ENCODE data around the gene CHRM1.

CHRM1 gene

GRCh38 chr11:62888406-62888805 lies 32.8 kb downstream of the CHRM1 start:
- intact Hi-C loops (cut with DNase I; ENCODE audit: low total_unique reads): no loop called here
- no peak for DNase-seq
- Histone ChIP-seq H3K36me3 (peaks cover 61 to 66% (median 62%) of the 10 kb centered on the region in 3 donors), H3K4me3 (no peak overlapping the region), H3K27ac (no peak overlapping the region), H3K27me3 (no peaks in the 10 kb centered on the region), H3K9me3 (no peaks in the 10 kb centered on the region), H3K4me1 (peaks cover 0 to 42% (median 27%) of the 10 kb centered on the region in 4 donors)
- no peak for TF ChIP-seq CTCF (IDR thresholded peaks at IDR 0.05)

GRCh38 chr11:62885137-62885750 lies 35.9 kb downstream of the CHRM1 start:
- Histone ChIP-seq H3K9me3 (no peaks in the 10 kb centered on the region), H3K27ac (peak overlapping the region in 1 of 2 donors; percentile 20), H3K4me3 (no peak overlapping the region), H3K36me3 (peaks cover 69 to 77% (median 74%) of the 10 kb centered on the region in 3 donors), H3K4me1 (peaks cover 0 to 56% (median 41%) of the 10 kb centered on the region in 4 donors), H3K27me3 (no peaks in the 10 kb centered on the region)
- intact Hi-C loops (cut with DNase I; ENCODE audit: low total_unique reads): no loop called here
- DNase-seq: no peak
- no peak for TF ChIP-seq CTCF (IDR thresholded peaks at IDR 0.05)

- H3K27me3 ChIP-seq: no peaks in the 10 kb centered on the region
- peaks cover 0 to 58% (median 49%) of the 10 kb centered on the region in 4 donors for H3K4me1 ChIP-seq
- DNase-seq: no peak
- peak overlapping the region in 1 of 2 donors; percentile 94 for H3K4me3 ChIP-seq
- no peaks in the 10 kb centered on the region for H3K9me3 ChIP-seq
- H3K36me3 ChIP-seq: peaks cover 62 to 65% (median 63%) of the 10 kb centered on the region in 3 donors
- intact Hi-C loops (cut with DNase I; ENCODE audit: low total_unique reads): no loop called here
- peak overlapping the region; percentile 95 to 99 for H3K27ac ChIP-seq
- TF ChIP-seq CTCF (IDR thresholded peaks at IDR 0.05): no peak
Observed at GRCh38 chr11:62883673-62884072, 37.5 kb downstream of the CHRM1 start.

- H3K27ac ChIP-seq: peak overlapping the region; percentile 95 to 99
- peaks cover 0 to 63% (median 52%) of the 10 kb centered on the region in 4 donors for H3K4me1 ChIP-seq
- no peak for TF ChIP-seq CTCF (IDR thresholded peaks at IDR 0.05)
- no peak for DNase-seq
- intact Hi-C loops (cut with DNase I; ENCODE audit: low total_unique reads): no loop called here
- H3K36me3 ChIP-seq: peaks cover 54 to 58% (median 56%) of the 10 kb centered on the region in 3 donors
- H3K27me3 ChIP-seq: no peaks in the 10 kb centered on the region
- H3K9me3 ChIP-seq: no peaks in the 10 kb centered on the region
- peak overlapping the region; percentile 78 to 94 for H3K4me3 ChIP-seq
Observed at GRCh38 chr11:62882788-62883501, 38.2 kb downstream of the CHRM1 start.

- peaks cover 49 to 52% (median 50%) of the 10 kb centered on the region in 3 donors for H3K36me3 ChIP-seq
- no peaks in the 10 kb centered on the region for H3K9me3 ChIP-seq
- no peak for DNase-seq
- peak overlapping the region; percentile 78 to 94 for H3K4me3 ChIP-seq
- no peaks in the 10 kb centered on the region for H3K27me3 ChIP-seq
- TF ChIP-seq CTCF (IDR thresholded peaks at IDR 0.05): no peak
- H3K27ac ChIP-seq: peak overlapping the region; percentile 95 to 99
- H3K4me1 ChIP-seq: peaks cover 0 to 63% (median 51%) of the 10 kb centered on the region in 4 donors
- intact Hi-C loops (cut with DNase I; ENCODE audit: low total_unique reads): no loop called here
Observed at GRCh38 chr11:62882431-62882749, 38.8 kb downstream of the CHRM1 start.
